GM18511 (cell line): ENCODE results near the gene XXYLT1.
"Not testable (repeated sequence)": the region's sequence is repeated elsewhere in the genome, so short reads cannot be mapped to it uniquely, and the experiment has no call there.

Source experiments
- ATAC-seq: cut with Tn5 transposase; IDR thresholded peaks from one replicate; pipeline ENCODE4 v1.9.1; 2021; ENCODE audit warnings: mild to moderate bottlenecking, moderate library complexity; ENCODE audit not compliant: unreplicated experiment

The XXYLT1 gene

GRCh38 chr3:195187609-195188425 is 83.1 kb downstream of the XXYLT1 start:
- ATAC-seq, result no peak

GRCh38 chr3:195186710-195187047 is 84.3 kb downstream of the XXYLT1 start:
- not testable (repeated sequence) for ATAC-seq

- no peak for ATAC-seq
Observed at GRCh38 chr3:195186041-195186709, 84.8 kb downstream of the XXYLT1 start.

- ATAC-seq, result no peak
Observed at GRCh38 chr3:195185583-195185982, 85.4 kb downstream of the XXYLT1 start.

- ATAC-seq, result no peak
Observed at GRCh38 chr3:195184716-195185421, 86.1 kb downstream of the XXYLT1 start.

GRCh38 chr3:195183071-195183776 is 87.7 kb downstream of the XXYLT1 start:
- no peak for ATAC-seq

- no peak for ATAC-seq
Observed at GRCh38 chr3:195182470-195182795, 88.5 kb downstream of the XXYLT1 start.

- ATAC-seq, result no peak
Observed at GRCh38 chr3:195181741-195182469, 89.1 kb downstream of the XXYLT1 start.

- no peak for ATAC-seq
Observed at GRCh38 chr3:195181113-195181498, 89.9 kb downstream of the XXYLT1 start.

- ATAC-seq, result no peak
Observed at GRCh38 chr3:195180490-195181112, 90.4 kb downstream of the XXYLT1 start.

GRCh38 chr3:195179776-195180489 is 91.0 kb downstream of the XXYLT1 start:
- ATAC-seq, result no peak

- no peak for ATAC-seq
Observed at GRCh38 chr3:195178124-195178910, 92.6 kb downstream of the XXYLT1 start.

- ATAC-seq, result no peak
Observed at GRCh38 chr3:195177422-195178123, 93.4 kb downstream of the XXYLT1 start.

GRCh38 chr3:195176776-195177175 is 94.2 kb downstream of the XXYLT1 start:
- no peak for ATAC-seq

- ATAC-seq, result no peak
Observed at GRCh38 chr3:195175476-195176337, 95.3 kb downstream of the XXYLT1 start.

GRCh38 chr3:195175076-195175475 is 95.9 kb downstream of the XXYLT1 start:
- ATAC-seq, result no peak

- no peak for ATAC-seq
Observed at GRCh38 chr3:195173657-195174056, 97.3 kb downstream of the XXYLT1 start.
